ENCODE results near the gene RACK1. TPM values are rescaled to one million over a fixed set of nuclear protein-coding genes. Genes with fewer than 3 reads are reported as not detected.

RACK1 gene
- total and polyA plus RNA-seq, 8 donors: 1,244 to 3,083 (median 2,960) TPM

- peak in 1 of 4 donors; percentile 54 for DNase-seq
- intact Hi-C loops (cut with DNase I): no loop called here
- Histone ChIP-seq H3K4me3 (peak overlapping the region; percentile 80 to 82), H3K4me1 (peaks cover 16 to 76% of the 10 kb centered on the region in 2 donors), H3K27me3 (no peaks in the 10 kb centered on the region), H3K9me3 (no peaks in the 10 kb centered on the region), H3K36me3 (peaks cover 0 to 20% of the 10 kb centered on the region in 2 donors), H3K27ac (peak overlapping the region; percentile 97)
- ATAC-seq: no peak
- TF ChIP-seq CTCF (IDR thresholded peaks at IDR 0.05): no peak
Measured at GRCh38 chr5:181245427-181246275, 1.9 kb upstream of the RACK1 start.

- ATAC-seq (peak; percentile 1), DNase-seq (no peak)
- no peak for TF ChIP-seq CTCF (IDR thresholded peaks at IDR 0.05)
- peak overlapping the region; percentile 64 to 66 for H3K4me3 ChIP-seq
- H3K36me3 ChIP-seq: peaks cover 8 to 46% of the 10 kb centered on the region in 2 donors
- no peaks in the 10 kb centered on the region for H3K27me3 ChIP-seq
- intact Hi-C loops (cut with DNase I): no loop called here
- no peaks in the 10 kb centered on the region for H3K9me3 ChIP-seq
- H3K27ac ChIP-seq: peak overlapping the region; percentile 97
- peaks cover 14 to 53% of the 10 kb centered on the region in 2 donors for H3K4me1 ChIP-seq
Measured at GRCh38 chr5:181243018-181243563, 615 bp downstream of the RACK1 start.

- no peak for ATAC-seq
- intact Hi-C loops (cut with DNase I): no loop called here
- Histone ChIP-seq H3K36me3 (peaks cover 11 to 56% of the 10 kb centered on the region in 2 donors), H3K27me3 (no peaks in the 10 kb centered on the region), H3K9me3 (no peaks in the 10 kb centered on the region), H3K27ac (peak overlapping the region in 1 of 2 donors; percentile 97), H3K4me3 (peak overlapping the region; percentile 64 to 66), H3K4me1 (peaks cover 10 to 51% of the 10 kb centered on the region in 2 donors)
- TF ChIP-seq CTCF (IDR thresholded peaks at IDR 0.05): no peak
- DNase-seq: no peak
Measured at GRCh38 chr5:181242031-181242451, 1.7 kb downstream of the RACK1 start.

GRCh38 chr5:181241393-181241975, 2.2 kb downstream of the RACK1 start:
- no peak for TF ChIP-seq CTCF (IDR thresholded peaks at IDR 0.05)
- Histone ChIP-seq H3K27me3 (no peaks in the 10 kb centered on the region), H3K4me3 (peak overlapping the region in 1 of 2 donors; percentile 64), H3K9me3 (no peaks in the 10 kb centered on the region), H3K4me1 (peaks cover 10 to 48% of the 10 kb centered on the region in 2 donors), H3K36me3 (peaks cover 17 to 62% of the 10 kb centered on the region in 2 donors), H3K27ac (peak overlapping the region in 1 of 2 donors; percentile 97)
- intact Hi-C loops (cut with DNase I): no loop called here
- ATAC-seq (no peak), DNase-seq (no peak)
